GM04504 (cell line): ENCODE results near the gene TUNAR.

ENCODE experiments used
- DNase-seq: peaks from one replicate; pipeline ENCODE4 v3.0.0-alpha.2; 2012; ENCODE audit warnings: low read depth

The TUNAR gene

DNA sequence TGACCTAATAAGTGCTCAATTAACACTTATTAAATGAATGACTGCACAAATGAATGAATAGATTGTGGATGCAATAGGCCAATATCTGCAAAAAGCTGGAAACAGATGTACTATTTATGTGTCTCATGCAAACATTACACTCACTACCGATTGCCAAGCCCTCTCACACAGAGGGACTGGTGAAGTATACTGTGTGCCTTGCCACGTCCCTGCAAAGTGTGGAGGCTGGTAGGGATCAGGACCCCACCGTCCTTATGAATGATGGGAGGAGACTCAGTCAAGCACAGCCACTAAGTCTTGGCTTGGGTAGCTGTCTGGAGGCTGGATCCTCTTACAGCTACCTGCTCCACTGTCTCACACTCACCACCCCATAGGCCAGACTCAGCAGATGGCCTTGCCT, 3.9 kb upstream of the TUNAR start:
- no peak for DNase-seq

DNA sequence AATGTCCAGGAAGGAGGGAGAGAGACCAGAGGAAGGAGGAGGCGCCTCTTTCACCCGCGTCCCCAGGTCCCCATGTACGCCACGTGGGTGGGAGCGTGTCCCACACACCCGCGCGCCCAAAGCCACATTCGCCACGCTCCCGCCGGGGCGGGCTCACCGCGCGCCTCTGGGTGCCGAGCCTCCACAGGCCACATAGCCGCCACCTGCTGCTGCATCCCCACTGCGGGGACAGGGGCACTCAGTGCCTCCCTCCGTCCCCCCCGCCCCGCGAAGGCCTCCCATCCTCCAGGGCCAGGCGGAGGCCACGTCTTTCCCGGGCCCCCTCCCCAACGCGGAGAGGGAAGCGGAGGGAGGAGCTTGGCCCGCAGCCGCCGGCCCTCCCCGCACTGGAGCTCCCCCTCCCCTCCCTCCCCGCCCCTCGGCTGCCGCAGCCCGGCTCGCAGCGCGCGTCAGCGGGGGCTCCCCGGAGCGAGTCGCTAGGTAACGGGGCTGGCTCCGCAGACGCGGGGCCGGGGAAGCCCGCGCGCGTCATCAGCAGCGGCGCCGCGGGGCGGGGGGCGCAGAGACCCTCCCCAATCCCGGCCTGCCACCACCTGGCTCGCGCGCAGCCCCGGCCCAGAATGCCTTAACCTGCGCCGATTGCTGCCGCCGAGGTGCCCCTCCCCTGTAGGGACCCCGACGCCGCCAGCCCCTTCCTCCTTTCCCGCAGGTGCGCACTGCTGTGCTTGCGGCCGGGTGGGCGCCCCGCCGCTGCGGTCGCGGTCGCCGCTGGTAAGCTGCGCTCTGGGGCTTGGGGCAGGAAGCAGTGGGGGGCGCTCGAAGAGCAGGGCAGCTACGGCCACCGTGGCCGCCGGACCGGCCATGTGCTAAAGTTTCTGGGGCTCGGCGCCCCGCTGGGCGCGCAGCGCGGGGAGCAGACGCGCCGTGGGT, 536 bp upstream of the TUNAR start:
- DNase-seq, result no peak

DNA sequence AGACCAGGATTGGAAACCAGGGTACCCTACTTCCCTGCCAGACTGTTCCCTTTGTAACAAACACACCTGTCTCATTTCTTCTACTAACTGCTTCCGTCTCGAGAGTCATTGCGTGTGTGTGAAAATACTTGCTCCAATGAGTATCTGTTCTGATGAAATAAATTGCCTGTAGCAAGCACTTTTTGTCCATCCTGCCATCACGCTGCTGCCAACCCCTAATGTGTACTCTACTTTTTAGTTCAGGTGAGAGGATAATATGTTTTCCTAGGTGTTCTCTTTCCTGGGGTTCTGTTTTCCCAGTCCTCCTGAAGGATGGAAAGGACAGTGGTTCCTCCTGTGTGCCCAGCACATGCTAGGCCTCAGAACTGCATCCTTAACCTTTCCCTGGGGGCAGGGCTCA, 1.0 kb downstream of the TUNAR start:
- no peak for DNase-seq

DNA sequence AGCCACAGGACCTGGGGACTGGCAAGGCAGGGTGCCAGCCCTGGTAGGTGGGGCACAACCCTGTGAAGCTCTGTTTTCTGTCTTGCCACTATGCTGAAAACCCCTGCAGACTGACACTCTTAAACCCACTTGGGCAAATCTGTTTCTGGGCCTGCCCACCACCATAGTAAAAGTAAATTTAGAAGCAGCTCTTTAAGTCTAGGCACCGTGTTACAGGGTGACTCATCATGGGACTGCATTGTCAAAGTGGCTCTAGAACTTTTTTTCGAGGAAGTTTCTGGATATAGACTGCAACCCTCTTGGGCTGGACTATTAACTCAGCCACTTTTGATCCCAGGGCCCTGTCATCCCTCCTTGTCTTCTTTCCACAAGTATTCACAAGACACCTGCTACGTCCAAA, 7.7 kb downstream of the TUNAR start:
- DNase-seq, result no peak

DNA sequence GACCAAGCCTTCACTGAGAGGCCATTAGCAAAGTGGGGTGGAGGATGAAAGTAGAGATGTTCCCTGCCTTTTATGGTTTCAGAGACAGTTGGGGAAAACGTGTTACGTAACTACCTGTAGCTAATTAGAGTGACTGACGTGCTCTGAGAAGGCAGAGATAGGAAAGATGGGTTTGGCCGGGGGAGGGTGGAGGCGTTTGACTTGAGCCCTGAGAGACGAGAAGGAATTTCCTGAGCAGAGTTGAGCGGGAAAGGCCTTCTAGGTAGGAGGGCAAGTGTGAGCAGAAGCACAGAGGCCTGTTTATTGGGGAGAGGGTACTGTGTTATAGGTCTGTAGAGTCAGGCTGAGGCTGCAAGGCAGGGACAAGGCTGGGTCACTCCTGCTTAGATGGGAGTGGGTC, 8.6 kb downstream of the TUNAR start:
- no peak for DNase-seq

DNA sequence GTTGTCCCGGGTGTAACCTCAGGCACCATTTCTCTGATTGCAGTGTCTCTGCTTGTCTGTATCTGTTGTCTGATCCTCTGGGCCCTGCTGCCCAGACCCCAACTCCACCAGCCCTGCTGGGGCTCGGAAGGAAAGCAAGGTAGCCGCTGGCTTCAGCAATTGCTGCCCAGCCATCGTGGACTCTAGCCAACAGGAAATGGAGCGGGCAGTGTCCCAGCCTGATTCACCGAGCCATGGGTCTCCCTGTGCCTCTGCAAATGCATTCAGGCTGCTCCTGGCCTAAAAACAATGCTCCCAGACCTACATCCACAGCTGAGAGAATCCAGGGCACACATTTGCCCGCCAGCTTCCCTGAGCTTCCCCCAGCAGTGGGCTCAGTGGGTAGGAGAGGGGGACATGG, 9.2 kb downstream of the TUNAR start:
- no peak for DNase-seq

DNA sequence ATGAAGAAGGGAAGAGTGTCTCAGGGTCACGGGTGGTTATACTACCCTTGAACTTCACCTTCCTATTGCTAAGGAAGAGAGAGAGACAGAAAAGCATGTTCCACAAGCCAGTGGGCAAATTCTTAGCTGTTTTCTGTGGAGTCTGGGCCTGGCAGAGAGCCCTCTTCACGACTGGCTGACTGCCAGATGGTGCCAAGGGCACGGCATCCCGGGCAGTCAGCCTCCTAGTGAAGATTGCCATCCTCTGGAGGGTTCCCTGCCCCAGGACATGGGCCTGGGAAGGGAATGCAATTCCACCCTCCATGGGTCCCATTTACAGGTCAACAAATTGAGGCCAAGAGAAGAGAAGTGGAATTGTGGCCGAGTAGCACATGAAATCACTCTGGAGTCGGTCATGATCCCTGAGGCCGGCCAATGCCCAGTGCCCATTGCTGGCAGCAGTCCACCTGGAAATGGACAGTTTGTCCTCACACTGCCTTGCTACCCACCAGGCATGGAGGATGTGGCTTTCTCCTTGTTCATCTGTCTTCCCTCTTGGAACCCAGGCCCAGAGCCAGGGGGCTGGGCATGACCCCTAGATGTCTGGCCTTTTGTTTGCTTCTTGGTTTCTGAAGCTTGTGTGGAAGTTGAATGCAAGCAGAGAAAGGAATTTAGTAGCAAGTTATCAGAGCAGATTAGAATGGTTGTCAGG, 9.9 kb downstream of the TUNAR start:
- DNase-seq, result no peak

DNA sequence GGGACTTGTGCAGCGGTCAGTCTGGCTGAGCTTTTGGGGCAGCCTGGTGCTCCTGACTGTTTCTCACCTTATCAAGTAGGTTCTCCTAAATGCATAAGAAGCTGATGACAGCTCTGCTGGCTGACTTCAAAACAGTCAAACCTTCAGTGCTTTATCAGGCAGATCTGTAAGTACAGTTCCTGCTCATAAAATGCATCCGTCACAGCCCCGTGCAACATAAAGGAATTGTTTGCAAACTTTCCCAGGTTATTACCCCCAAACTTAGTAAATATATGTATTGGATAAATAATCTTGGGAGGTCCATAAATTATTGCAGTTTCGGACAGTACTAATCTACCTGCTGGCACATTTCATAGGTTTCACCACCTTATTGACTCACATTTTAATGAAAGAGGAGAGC, 10.7 kb downstream of the TUNAR start:
- no peak for DNase-seq

DNA sequence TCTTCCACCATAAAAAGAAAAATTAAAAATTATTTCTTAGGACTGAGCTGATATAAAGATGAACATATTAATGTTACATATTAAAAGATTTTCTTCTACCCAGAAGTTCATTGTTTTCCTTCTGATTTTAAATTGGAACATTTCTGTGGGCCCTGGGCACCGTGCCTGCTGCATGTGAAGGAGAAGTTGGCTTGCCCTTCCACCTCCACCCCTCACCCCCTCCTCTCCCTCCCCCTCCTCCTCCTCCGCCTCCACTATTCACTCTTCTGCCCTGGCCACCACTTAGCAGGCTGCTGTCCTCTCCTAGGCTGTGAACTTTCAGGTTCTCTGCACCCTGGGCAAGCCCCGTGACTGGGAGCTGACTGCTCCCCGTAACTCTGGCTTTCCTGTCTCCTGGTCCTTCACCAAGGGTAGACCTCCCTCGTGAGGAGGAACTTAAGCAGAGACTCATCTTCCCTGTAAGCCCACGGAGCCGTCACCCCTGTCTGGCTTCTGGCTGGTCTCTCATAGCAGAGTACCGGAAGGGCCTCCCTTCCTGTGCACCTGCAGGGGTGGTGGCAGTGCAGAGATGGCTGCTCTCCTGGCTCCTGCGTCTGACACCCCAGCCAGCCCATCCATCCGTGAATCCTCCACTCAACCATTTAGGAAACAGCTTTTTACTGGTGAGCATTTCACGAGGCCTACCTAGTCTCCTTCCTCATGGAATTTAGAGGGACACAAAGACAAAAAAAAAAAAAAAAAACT, 12.8 kb downstream of the TUNAR start:
- no peak for DNase-seq

DNA sequence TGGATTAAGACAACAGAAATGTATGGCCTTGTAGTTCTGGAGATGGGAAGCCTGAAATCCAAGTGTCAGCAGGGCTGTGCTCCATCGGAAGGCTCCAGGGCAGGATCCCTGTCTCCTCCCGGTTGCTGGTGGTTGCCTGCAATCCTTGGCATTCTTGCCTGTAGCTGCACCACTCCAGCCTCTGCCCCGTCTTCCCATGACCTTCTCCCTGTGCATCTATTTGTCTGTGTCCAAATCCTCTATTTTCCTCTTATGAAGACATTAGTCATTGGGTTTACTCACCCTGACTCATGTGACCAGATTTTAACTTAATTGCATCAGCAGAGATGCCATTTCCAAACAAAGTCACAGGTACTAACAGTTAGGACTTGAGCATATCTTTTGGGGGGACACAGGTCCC, 15.1 kb downstream of the TUNAR start:
- peak; percentile 37 for DNase-seq

DNA sequence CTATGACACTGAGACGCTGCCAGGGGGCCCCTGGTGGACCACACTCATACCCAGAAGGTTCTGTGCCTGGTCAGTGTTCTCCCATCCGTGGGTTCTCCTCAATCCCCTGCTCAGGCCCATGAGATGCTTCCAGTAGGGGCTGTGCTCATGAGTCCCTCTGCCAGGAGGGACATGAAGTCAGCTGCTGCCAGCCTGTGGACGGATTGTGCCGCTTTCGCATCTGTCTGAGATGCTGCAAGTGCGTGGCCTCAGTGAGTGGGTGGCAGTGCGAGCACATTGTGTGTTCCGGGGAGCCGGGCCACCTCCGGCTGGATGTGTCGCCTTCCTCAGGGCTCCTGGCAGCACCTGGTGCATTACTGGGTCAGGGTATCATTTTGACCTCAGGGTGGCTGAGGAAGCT, 15.5 kb downstream of the TUNAR start:
- DNase-seq, result no peak

DNA sequence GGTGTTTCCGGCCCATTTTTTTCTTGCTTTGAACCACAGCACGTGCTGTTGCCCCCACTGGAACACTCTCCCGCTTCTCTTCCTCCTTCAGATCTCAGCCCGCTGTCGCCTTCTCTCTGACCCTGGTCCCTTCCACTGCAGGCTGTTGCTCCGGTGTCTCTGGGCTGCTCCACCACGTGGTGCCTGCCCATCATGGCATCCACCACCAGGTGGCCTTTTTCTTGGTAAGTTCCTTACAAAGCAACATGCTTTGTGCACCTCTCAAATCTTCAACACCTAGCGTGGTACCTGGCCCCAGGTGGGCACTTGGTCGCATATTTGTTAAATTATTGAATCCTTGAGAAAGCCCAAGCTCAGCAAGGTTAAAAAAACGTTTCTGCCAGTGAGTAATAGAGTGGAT, 19.1 kb downstream of the TUNAR start:
- no peak for DNase-seq

DNA sequence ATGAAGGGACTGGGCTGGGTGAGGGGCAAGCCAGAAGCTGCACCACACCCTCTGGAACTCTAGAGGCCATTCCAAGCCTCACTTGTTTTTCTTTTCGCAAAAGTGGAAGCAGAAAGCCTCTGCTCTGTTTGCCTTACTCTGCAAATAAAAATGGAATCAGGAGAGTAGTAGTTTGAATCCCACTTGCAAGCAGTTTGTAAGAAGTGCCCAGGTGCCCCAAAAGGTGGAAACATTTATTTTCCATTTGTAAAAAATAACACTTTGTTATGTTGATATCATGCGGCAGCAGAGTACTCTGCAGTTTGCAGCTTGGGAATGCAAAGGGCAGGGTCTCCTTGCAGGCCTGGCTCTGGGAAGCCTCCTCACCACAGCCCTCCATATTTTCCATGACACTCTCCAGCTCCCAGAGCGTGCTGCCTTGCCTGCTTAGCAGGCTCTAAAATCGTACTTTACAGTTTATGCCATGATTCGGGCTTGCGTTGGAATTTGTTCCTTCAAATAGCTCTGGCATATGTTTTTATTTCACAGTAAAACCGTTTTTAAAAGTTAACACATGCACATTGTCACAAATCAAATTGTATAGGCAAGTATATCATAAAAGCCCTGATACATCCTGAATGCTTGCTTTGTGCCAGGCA, 20.0 kb downstream of the TUNAR start:
- no peak for DNase-seq

DNA sequence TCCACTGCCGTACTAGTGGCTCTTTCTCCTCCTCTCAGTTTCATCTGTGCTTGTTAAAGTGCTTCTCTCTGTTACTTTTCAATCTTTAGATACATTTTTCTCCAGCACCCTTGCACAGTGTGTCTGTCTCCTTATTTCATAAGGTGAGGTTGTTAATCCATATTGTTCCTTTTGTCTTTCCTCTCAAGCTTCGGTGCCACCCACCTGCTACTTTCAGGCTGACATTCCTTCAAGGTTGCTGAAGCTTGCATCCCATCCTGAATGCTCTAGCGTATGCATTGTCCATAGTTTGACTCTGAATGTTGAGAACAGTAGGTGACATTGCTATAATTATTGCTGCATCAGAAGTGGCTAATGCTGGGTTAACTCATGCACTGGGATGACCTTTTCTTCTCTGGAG, 20.6 kb downstream of the TUNAR start:
- no peak for DNase-seq

DNA sequence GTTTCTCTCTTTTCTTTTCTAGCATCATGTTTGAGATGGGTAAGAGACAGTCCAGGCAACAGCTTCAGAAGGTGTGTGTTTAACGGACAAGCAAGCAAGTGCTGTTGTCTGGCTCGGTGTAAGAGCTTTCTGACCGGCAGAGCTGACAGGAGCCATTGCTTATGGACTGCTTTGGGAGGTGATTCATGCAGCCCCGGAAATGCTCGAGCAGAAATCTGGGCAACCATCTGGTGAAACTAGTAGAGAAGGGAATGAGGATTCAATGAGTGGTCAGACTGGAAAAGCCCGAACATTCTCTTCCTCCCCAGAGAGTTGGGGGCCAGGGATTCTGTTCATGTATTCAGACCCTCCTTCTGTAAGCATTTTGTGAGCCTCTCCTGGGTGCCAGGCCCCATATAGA, 24.4 kb downstream of the TUNAR start:
- peak; percentile 26 for DNase-seq

DNA sequence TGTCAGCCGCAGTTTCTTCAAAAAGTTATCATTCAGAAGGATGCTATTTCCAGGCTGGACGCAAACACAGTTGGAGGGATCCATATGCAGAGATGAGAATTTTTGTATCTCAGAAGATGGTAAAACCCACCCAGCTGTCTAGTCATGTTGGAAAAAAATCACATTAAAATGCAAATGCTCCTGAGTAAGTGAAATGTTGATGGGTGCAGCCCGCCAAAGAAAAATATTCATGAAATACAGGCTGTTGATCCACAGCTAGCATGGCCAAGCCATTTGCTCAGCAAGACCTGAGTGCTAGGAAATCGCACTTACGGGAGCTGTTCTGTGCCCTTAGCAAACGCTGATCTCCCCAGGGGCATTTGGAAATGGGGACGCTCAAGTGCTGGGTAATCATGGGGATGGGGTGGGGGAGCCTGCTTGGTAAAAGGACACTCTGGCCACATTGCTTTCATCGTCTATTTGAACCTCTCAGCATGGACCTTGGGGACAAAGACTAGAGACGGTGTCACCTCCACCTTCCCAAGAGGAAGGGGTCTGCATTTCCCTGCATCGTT, 25.7 kb downstream of the TUNAR start:
- DNase-seq, result no peak

DNA sequence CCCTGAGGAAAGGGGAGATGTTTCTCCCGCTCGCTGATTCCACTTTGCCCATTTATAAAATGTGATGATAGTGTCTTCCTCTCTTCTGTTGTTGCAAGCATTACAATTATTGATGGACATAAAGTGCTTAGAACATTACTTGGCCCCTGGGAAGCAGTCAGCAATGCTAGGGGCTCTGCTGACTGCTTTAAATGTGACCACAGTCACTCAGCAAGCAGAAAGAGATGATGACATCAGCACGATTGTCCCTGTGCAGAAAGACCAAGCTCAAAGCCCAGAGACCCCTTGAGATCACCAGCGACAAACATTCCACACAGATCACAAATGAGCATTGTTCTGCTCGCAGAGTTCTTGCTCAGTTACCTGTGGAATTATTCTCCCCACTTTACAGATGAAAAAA, 26.5 kb downstream of the TUNAR start:
- no peak for DNase-seq

DNA sequence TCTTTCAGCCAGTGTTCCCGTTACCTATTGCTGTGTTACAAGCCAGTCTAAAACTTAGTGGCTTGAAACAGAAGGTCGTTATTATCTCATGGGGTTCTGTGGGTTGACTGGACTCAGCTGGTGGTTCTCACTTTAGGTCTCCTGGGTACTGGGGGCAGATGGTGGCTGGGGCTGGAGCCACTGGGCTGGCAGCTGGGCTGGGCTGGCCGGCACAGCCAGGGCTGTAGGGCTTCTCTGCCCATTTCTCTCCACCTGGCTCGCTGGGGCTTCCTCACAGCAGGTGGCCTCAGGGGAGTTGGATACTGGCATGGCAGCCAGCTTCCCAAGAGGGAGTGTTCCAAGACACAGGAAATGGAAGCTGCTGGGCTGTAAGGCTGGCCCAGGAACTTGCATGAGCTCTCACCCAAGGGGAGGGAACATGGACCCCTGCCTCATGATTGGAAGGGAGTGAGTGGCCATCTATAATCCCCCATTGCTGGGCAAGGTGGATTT, 27.0 kb downstream of the TUNAR start:
- no peak for DNase-seq

DNA sequence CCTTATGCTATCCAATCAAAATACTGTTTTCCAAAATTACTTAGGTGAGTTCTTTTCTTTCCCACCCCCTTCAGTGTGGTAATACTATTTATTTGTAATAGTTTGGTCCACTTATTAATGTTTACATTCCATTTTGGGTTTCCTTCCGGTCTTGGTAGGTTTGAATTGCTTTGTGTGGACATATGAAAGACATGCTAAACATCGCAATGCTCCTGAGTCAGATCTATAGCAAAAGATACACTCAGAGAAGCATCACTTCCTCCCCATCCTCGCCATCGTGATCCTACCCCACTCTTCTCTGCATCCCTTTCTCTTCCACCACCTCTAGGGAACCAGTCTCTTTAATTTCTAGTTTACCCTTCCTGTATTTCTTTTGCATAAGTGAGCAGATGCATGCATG, 30.0 kb downstream of the TUNAR start:
- no peak for DNase-seq

DNA sequence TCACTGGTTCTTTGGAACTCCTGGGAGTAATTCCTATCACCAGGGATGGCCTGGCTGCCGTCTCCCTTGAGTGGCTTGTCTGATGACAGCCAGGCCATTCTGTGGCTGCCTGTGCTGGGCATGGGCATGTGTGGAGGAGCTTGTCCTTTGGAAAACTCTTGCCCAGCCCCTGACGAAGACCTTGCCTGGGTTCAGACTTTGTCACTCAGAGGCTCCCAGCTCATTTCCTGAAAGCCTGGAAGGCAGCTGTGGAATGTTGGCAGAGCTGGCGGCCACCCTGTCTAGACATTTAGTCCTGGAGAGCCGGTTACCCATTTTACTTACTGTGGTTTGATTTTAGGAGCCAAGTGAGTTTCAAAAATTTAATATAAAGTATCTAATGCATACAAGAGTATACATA, 34.0 kb downstream of the TUNAR start:
- no peak for DNase-seq

DNA sequence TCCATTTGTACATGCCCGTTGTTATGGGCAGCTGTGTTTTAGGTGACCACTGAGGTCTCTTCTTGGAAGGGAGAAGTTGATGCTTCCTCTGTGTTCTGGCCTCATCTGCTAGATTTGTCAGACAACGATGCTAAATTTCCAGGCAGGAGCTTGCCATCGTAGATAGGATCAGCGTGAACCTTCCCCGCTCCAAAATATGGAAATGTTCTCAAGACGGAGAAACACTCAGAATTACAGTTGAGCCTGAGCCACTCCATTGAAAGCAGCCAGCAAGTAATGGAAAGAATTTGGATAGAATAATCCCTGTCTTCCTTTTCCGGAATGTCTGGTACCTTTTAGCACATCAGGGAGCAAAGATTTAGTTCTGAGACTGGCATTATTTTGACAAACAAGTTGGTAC, 34.8 kb downstream of the TUNAR start:
- no peak for DNase-seq

DNA sequence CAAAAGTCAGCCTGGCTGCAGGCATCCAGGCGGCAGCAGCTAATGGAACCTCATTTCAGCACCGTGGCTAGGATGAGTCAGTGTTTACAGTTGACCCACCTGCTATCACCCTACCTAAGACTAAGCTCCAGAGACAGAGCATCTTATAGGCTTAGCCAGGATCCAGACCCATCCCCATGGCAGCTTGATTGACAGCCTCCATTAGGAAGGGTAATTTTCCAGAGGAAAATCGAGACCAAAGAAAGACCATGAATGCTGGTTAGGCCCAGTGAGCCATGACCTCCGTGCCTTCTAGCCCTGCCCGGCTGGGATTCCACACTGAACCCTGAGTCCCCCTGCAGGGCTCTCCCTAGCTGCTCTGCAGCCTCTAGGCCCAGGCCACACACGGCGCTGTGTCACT, 38.7 kb downstream of the TUNAR start:
- DNase-seq, result no peak
